HL-60 (cell line): ENCODE measurements around the gene BABAM2.
"Not testable (repeated sequence)": the region's sequence is repeated elsewhere in the genome, so short reads cannot be mapped to it uniquely, and the experiment has no call there.

ENCODE experiments used
- DNase-seq, 2 experiments: peaks; one replicate each; pipeline ENCODE4 v3.0.0-alpha.2; 2010 to 2020; ENCODE audit warnings: low read depth in 1 of 2, low spot score in 1 of 2
- H3K27ac ChIP-seq: fragments of 250-450 bp; sonication (Bioruptor Pico); replicated peaks from 2 replicates; pipeline ENCODE4 v1.5.1; 2020; ENCODE audit warnings: mild to moderate bottlenecking, moderate library complexity
- H3K27me3 ChIP-seq: fragments of 250-450 bp; sonication (Bioruptor Pico); 2 replicates; pipeline ENCODE4 v1.5.1; 2021; ENCODE audit warnings: mild to moderate bottlenecking, moderate library complexity; ENCODE audit not compliant: insufficient read depth, poor library complexity, severe bottlenecking
- H3K4me3 ChIP-seq: replicated peaks from 2 replicates; pipeline ENCODE4 v1.5.1; 2011; ENCODE audit warnings: mild to moderate bottlenecking, control low read depth, low read length; ENCODE audit not compliant: insufficient read depth
- CTCF ChIP-seq: IDR thresholded peaks from one replicate; pipeline ENCODE4 v1.5.1; 2011; ENCODE audit warnings: low read length, control low read depth, inconsistent platforms; ENCODE audit not compliant: insufficient read depth
- GABPA ChIP-seq: IDR thresholded peaks from 2 replicates; pipeline ENCODE4 v1.6.1; 2012; ENCODE audit warnings: low read depth
- POLR2AphosphoS5 ChIP-seq: IDR thresholded peaks from 2 replicates; pipeline ENCODE4 v1.6.1; 2012; ENCODE audit warnings: low read depth
- REST ChIP-seq: IDR thresholded peaks from 2 replicates; pipeline ENCODE4 v1.6.1; 2012; ENCODE audit warnings: low read depth; ENCODE audit not compliant: insufficient replicate concordance
- SPI1 ChIP-seq: IDR thresholded peaks from 2 replicates; pipeline ENCODE4 v1.6.1; 2012; ENCODE audit warnings: low read depth, mild to moderate bottlenecking, borderline replicate concordance

BABAM2 gene

GRCh38 chr2:27977731-27978312 lies 87.3 kb downstream of the BABAM2 start:
- DNase-seq: no peak
- no peak overlapping the region for H3K27ac ChIP-seq
- no peaks in the 10 kb centered on the region for H3K27me3 ChIP-seq
- H3K4me3 ChIP-seq: no peak overlapping the region
- TF ChIP-seq GABPA (no peak), CTCF (no peak)

- DNase-seq, H3K27me3 ChIP-seq, H3K4me3 ChIP-seq, H3K27ac ChIP-seq: not testable (repeated sequence)
Measured at GRCh38 chr2:27978761-27979160, 88.2 kb downstream of the BABAM2 start.

GRCh38 chr2:27980242-27980641 lies 89.7 kb downstream of the BABAM2 start:
- no peaks in the 10 kb centered on the region for H3K27me3 ChIP-seq
- H3K4me3 ChIP-seq: no peak overlapping the region
- TF ChIP-seq CTCF (no peak), GABPA (no peak), SPI1 (no peak), POLR2AphosphoS5 (no peak), REST (no peak)

GRCh38 chr2:27984153-27984552 lies 93.6 kb downstream of the BABAM2 start:
- no peak for TF ChIP-seq GABPA
- no peak for TF ChIP-seq POLR2AphosphoS5
- TF ChIP-seq REST: no peak
- TF ChIP-seq CTCF: no peak
- no peak for TF ChIP-seq SPI1
- DNase-seq: no peak
- H3K27ac ChIP-seq: no peak overlapping the region
- H3K27me3 ChIP-seq: no peaks in the 10 kb centered on the region
- H3K4me3 ChIP-seq: no peak overlapping the region

More at GRCh38 chr2:27980242-27980641, 89.7 kb downstream of the BABAM2 start:
- no peak for DNase-seq
- 0 out of 2 replicates have a peak overlapping the region, but pooled peaks have one; percentile 8 for H3K27ac ChIP-seq
